Upper lobe of left lung (tissue), 6 donors: ENCODE measurements around the gene CPZ. TPM values are rescaled to one million over a fixed set of nuclear protein-coding genes. Genes with fewer than 3 reads are reported as not detected.

ENCODE experiments used
- ATAC-seq, 2 donors: fragments of 200-7000 bp; cut with Tn5 transposase; one replicate each; pipeline ENCODE4 v1.9.1; 2022; ENCODE audit warnings: mild to moderate bottlenecking in 2 of 2, moderate library complexity in 2 of 2; ENCODE audit not compliant: low FRiP score in 2 of 2
- DNase-seq, 2 donors: peaks; one replicate each; pipeline ENCODE4 v3.0.0-alpha.2; 2019 to 2020
- H3K27ac ChIP-seq, 4 donors: fragments of 200-600 bp; sonication (generic); one replicate each; pipeline ENCODE4 v1.5.1; 2016 to 2019
- H3K27me3 ChIP-seq, 4 donors: fragments of 200-600 bp; sonication (generic); one replicate each; pipeline ENCODE4 v1.5.1; 2017 to 2019
- H3K36me3 ChIP-seq, 4 donors: fragments of 200-600 bp; sonication (generic); one replicate each; pipeline ENCODE4 v1.5.1; 2016 to 2019
- H3K4me1 ChIP-seq, 4 donors: fragments of 200-600 bp; sonication (generic); one replicate each; pipeline ENCODE4 v1.5.1; 2018 to 2019
- H3K4me3 ChIP-seq, 4 donors: fragments of 200-600 bp; sonication (generic); one replicate each; pipeline ENCODE4 v1.5.1; 2017 to 2019; ENCODE audit warnings: mild to moderate bottlenecking in 2 of 4, moderate library complexity in 1 of 4
- H3K9me3 ChIP-seq, 4 donors: fragments of 200-600 bp; sonication (generic); one replicate each; pipeline ENCODE4 v1.5.1; 2018 to 2019
- CTCF ChIP-seq, 6 experiments: fragments of 450-650 bp in 4 of 6; fragments of 200-600 bp in 2 of 6; sonication (generic) in 2 of 6; IDR thresholded peaks; one replicate each; pipeline ENCODE4 v1.5.1; 2016 to 2019; ENCODE audit warnings: antibody characterized with exemption in 6 of 6
- EP300 ChIP-seq, 4 donors: sonication (generic); formaldehyde crosslinking; IDR thresholded peaks; one replicate each; pipeline ENCODE4 v1.5.1; 2017; ENCODE audit warnings: antibody characterized with exemption in 4 of 4, control low read depth in 2 of 4
- POLR2A ChIP-seq, 4 donors: fragments of 450-650 bp; IDR thresholded peaks; one replicate each; pipeline ENCODE4 v1.5.1; 2016 to 2017; ENCODE audit warnings: antibody characterized with exemption in 4 of 4, mild to moderate bottlenecking in 2 of 4
- POLR2AphosphoS5 ChIP-seq, 2 donors: sonication (generic); formaldehyde crosslinking; IDR thresholded peaks; one replicate each; pipeline ENCODE4 v1.5.1; 2017; ENCODE audit warnings: antibody characterized with exemption in 2 of 2
- WGBS, 2 donors: methylation state at CpG; one replicate each; pipeline ENCODE4 v1.1.5; 2017 to 2018; 5-methylcytosine and 5-hydroxymethylcytosine counted together
- total RNA-seq, 6 donors: library from RNA; depleted of rRNA in 4 of 6; stranded (reverse); fragments of >200 nt in 4 of 6; gene quantifications; one replicate each; pipeline versions ENCODE4 v1.1.0 to v1.2.1, GENCODE V29; 2016 to 2021
- donor health status: DM: no; HTN: no; CAD: no; lungs with moderate emphysema.
- donor health status: DM: no; HTN: yes; CAD: no; lungs with severe emphysema.

CPZ gene
- total RNA-seq, 6 donors from 2014 or later: 0.78 to 8.6 (median 1.2) TPM; not detected in 2

- TF ChIP-seq POLR2A (IDR thresholded peaks at IDR 0.05): no peak
- TF ChIP-seq EP300 (IDR thresholded peaks at IDR 0.05): no peak
- no peak for TF ChIP-seq POLR2AphosphoS5 (IDR thresholded peaks at IDR 0.05)
- no peak for TF ChIP-seq CTCF (IDR thresholded peaks at IDR 0.05)
- DNase-seq: peak in 1 of 2 donors; percentile 46
- WGBS, 2 donors: 76 to 77% methylated on average over 25 to 26 of the region's 26 CpGs
- no peaks in the 10 kb centered on the region for H3K36me3 ChIP-seq
- no peaks in the 10 kb centered on the region for H3K9me3 ChIP-seq
- H3K27me3 ChIP-seq: no peaks in the 10 kb centered on the region
- no peak overlapping the region for H3K4me3 ChIP-seq
- H3K27ac ChIP-seq: no peak overlapping the region
- no peaks in the 10 kb centered on the region for H3K4me1 ChIP-seq
- no peak for ATAC-seq
Measured at GRCh38 chr4:8615921-8616787, 23.6 kb downstream of the CPZ start.

- DNase-seq (peak in 1 of 2 donors; percentile 74), ATAC-seq (no peak)
- Histone ChIP-seq H3K36me3 (no peaks in the 10 kb centered on the region), H3K27ac (no peak overlapping the region), H3K4me3 (no peak overlapping the region), H3K9me3 (no peaks in the 10 kb centered on the region), H3K4me1 (no peaks in the 10 kb centered on the region), H3K27me3 (no peaks in the 10 kb centered on the region)
- WGBS, 2 donors: 63 to 84% methylated on average over 6 to 16 of the region's 16 CpGs
- no peak for TF ChIP-seq POLR2A (IDR thresholded peaks at IDR 0.05)
- no peak for TF ChIP-seq CTCF (IDR thresholded peaks at IDR 0.05)
- TF ChIP-seq POLR2AphosphoS5 (IDR thresholded peaks at IDR 0.05): no peak
- no peak for TF ChIP-seq EP300 (IDR thresholded peaks at IDR 0.05)
Measured at GRCh38 chr4:8616831-8617230, 24.3 kb downstream of the CPZ start.

DNA sequence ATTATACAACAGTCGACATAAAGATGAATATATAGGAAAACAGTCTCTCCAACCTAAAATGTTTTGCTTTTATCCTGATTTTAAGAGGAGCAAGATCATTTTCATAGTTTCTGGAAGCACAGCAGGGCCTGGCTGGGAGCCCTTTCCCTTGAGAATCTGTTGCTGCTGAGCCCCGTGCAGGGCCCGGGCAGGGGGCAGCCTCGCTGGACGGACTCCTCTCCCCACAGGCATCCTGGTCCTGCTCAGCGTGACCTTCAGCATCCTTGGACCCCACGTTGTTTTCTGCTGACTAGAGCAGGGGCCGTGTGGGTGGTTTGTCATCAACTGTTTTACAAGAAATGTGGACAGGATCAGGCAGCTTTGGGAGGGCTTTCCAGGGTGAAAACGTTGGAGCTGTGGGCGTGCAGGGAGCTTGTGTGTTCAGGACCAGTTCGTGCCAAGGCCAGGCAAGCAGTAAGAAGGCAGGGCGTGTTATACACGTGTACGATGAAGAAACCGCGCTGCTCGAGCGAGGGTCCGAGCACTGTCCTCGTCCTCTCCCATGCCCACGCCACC is 25.0 kb downstream of the CPZ start:
- DNase-seq: peak in 1 of 2 donors; percentile 47
- Histone ChIP-seq H3K9me3 (no peaks in the 10 kb centered on the region), H3K27me3 (no peaks in the 10 kb centered on the region), H3K27ac (no peak overlapping the region), H3K4me3 (no peak overlapping the region), H3K36me3 (no peaks in the 10 kb centered on the region), H3K4me1 (no peaks in the 10 kb centered on the region)
- ATAC-seq: no peak
- WGBS, 2 donors: 73 to 74% methylated on average over 20 to 21 of the region's 21 CpGs
- TF ChIP-seq CTCF (IDR thresholded peaks at IDR 0.05) (no peak), POLR2A (IDR thresholded peaks at IDR 0.05) (no peak), EP300 (IDR thresholded peaks at IDR 0.05) (no peak), POLR2AphosphoS5 (IDR thresholded peaks at IDR 0.05) (no peak)

DNA sequence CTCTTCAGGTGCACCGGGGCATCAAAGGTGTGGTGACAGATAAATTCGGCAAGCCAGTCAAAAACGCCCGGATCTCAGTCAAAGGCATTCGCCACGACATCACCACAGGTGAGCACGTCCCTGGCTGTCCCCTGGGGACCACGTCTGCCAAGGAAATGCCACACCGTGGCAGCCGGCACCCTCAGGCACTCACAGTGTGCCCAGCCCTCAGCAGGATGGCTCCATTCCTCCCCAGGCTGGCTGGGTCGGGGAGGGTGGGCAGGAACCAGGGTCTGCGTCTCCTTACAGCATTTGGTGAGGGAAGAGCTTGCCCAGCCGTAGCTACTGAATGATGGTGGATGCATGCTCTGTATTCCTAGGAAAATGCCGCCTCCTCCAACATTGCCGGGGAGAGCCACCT is 25.9 kb downstream of the CPZ start:
- Histone ChIP-seq H3K4me1 (no peaks in the 10 kb centered on the region), H3K27me3 (no peaks in the 10 kb centered on the region), H3K27ac (no peak overlapping the region), H3K4me3 (no peak overlapping the region), H3K36me3 (no peaks in the 10 kb centered on the region), H3K9me3 (no peaks in the 10 kb centered on the region)
- TF ChIP-seq POLR2AphosphoS5 (IDR thresholded peaks at IDR 0.05) (no peak), EP300 (IDR thresholded peaks at IDR 0.05) (no peak), POLR2A (IDR thresholded peaks at IDR 0.05) (no peak), CTCF (IDR thresholded peaks at IDR 0.05) (no peak)
- ATAC-seq: no peak
- peak in 1 of 2 donors; percentile 70 for DNase-seq
- WGBS, 2 donors: 88 to 89% methylated on average over 11 to 15 of the region's 15 CpGs
